Effector memory CD8-positive, alpha-beta T cell (primary cell): ENCODE results near the gene EMP2.
A peak's percentile ranks its signal among the peaks of the same experiment; 100 is the strongest.
"Not testable (repeated sequence)": the region's sequence is repeated elsewhere in the genome, so short reads cannot be mapped to it uniquely, and the experiment has no call there.

Experiments
- ATAC-seq: fragments of 150-1000 bp; cut with Tn5 transposase; replicated peaks from 2 replicates; pipeline ENCODE4 v1.10.0; 2021; ENCODE audit warnings: mild to moderate bottlenecking, moderate library complexity
- DNase-seq, 3 experiments: peaks; one replicate each; pipeline ENCODE4 v3.0.0; 2021
- H3K27ac Mint-ChIP-seq, 2 donors: one replicate each; pipeline ENCODE4 v1.8.0; 2022; ENCODE audit warnings: mild to moderate bottlenecking in 2 of 2, mixed read lengths in 2 of 2, moderate library complexity in 2 of 2
- H3K27me3 Mint-ChIP-seq, 2 donors: one replicate each; pipeline ENCODE4 v1.8.0; 2022; ENCODE audit warnings: mixed read lengths in 2 of 2
- H3K36me3 Mint-ChIP-seq: one replicate; pipeline ENCODE4 v1.8.0; 2022; ENCODE audit warnings: mild to moderate bottlenecking, moderate library complexity, mixed read lengths; ENCODE audit not compliant: insufficient read depth
- H3K4me1 Mint-ChIP-seq, 2 donors: one replicate each; pipeline ENCODE4 v1.8.0; 2022; ENCODE audit warnings: low read depth in 2 of 2, mixed read lengths in 2 of 2
- H3K4me3 Mint-ChIP-seq, 2 donors: one replicate each; pipeline ENCODE4 v1.8.0; 2022; ENCODE audit warnings: mild to moderate bottlenecking in 2 of 2, mixed read lengths in 2 of 2, moderate library complexity in 2 of 2
- H3K9me3 Mint-ChIP-seq, 2 donors: one replicate each; pipeline ENCODE4 v1.8.0; 2022; ENCODE audit warnings: mixed read lengths in 2 of 2

Gene EMP2

DNA sequence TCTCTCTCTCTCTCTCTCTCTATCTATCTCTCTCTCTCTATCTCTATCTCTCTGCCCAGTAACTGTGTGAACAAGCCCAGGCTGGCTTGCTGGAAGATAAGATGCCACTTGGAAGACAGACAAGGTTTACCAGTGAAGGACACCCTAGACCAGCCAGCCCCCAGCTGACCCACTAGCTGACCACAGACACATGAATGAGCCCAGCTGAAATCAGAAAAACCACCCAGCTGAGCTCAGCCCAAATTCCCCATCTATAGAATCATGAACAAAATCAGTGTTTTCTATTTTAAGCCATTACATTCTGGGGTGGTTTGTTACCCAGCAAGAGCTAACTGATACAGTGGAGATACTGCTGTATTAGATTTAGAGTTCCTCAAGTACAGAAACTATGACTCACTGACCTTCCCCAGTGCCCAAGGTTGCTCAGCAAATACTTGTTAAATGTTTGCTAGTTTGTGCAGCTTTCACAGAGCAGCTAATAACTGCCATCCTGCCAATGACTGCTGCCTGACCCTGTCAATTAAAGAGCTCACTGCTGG, 18.0 kb downstream of the EMP2 start:
- no peaks in the 10 kb centered on the region for H3K36me3 Mint-ChIP-seq
- ATAC-seq = no peak

DNA sequence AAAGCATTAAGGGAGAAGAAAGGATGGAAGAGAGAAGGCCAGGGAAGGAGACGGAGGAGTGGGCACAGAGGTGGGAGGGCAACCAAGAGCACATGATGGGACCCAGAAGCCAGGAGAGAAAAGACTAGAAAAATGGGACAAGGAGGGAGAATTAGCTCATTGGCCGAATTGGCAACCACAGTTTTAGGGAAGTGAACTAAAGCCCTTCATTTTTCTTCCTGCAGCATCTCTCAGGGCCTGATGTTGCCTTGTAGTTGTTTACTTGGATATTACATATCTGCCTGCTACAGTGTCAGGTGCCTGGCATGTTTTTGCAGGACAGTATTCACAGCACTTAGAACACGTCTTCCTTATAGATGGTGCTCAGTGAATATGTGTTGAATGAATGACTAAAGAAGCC, 19.0 kb downstream of the EMP2 start:
- ATAC-seq = no peak
- Mint-ChIP-seq H3K36me3 (no peaks in the 10 kb centered on the region), H3K27ac (no peak overlapping the region), H3K4me1 (no peaks in the 10 kb centered on the region), H3K4me3 (no peak overlapping the region), H3K9me3 (peaks cover 0 to 1% of the 10 kb centered on the region in 2 donors), H3K27me3 (peaks cover 11 to 51% of the 10 kb centered on the region in 2 donors)
- DNase-seq = no peak

More for the DNA sequence above, 18.0 kb downstream of the EMP2 start:
- Mint-ChIP-seq H3K4me1 (peaks cover 0 to 2% of the 10 kb centered on the region in 2 donors), H3K27ac (peak overlapping the region in 1 of 2 donors; percentile 29), H3K9me3 (peaks cover 0 to 1% of the 10 kb centered on the region in 2 donors), H3K4me3 (no peak overlapping the region), H3K27me3 (peaks cover 11 to 61% of the 10 kb centered on the region in 2 donors)
- DNase-seq = no peak

DNA sequence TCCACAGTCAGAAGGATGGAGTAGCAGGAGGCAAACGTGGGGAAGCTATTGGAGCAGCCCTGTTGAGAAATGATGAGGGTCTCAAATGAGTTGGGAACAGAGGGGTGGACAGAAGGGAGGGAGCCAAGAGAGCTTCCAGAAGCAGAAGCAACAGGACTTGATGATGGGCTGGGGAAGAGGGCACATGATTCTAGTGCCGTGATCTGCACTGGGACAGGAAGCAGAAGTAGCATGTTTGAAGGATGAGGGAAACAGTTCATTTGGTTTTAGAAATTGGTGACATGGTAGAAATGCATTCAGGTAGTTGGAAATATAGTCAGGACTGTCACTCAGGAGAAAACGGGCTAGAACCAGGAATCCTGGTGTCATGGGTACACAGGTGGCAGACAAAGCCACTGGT, 19.4 kb downstream of the EMP2 start:
- peaks cover 15 to 51% of the 10 kb centered on the region in 2 donors for H3K27me3 Mint-ChIP-seq
- no peak overlapping the region for H3K4me3 Mint-ChIP-seq
- no peaks in the 10 kb centered on the region for H3K36me3 Mint-ChIP-seq
- DNase-seq (no peak), ATAC-seq (no peak)
- H3K27ac Mint-ChIP-seq = no peak overlapping the region
- H3K4me1 Mint-ChIP-seq = no peaks in the 10 kb centered on the region
- H3K9me3 Mint-ChIP-seq = peaks cover 0 to 1% of the 10 kb centered on the region in 2 donors

DNA sequence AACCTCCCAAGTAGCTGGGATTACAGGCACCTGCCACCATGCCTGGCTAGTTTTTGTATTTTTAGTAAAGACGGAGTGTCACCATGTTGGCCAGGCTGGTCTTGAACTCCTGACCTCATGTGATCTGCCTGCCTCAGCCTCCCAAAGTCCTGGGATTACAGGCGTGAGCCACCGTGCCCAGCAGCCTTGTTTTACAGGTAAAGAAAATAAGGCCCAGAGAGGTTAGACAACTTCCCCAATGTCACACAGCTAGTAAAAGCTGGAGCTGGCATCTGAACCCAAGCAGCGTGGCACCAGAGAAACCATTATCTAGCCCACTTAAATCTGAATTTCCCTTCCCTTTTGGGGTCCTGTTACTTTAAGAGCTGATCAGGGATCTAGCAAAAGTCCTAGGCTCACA, 20.6 kb downstream of the EMP2 start:
- H3K36me3 Mint-ChIP-seq, H3K4me3 Mint-ChIP-seq, DNase-seq, H3K9me3 Mint-ChIP-seq, H3K27ac Mint-ChIP-seq, H3K4me1 Mint-ChIP-seq, ATAC-seq: not testable (repeated sequence)
- peaks cover 24 to 51% of the 10 kb centered on the region in 2 donors for H3K27me3 Mint-ChIP-seq

- DNase-seq = no peak
- ATAC-seq = no peak
- peaks cover 0 to 1% of the 10 kb centered on the region in 2 donors for H3K9me3 Mint-ChIP-seq
- H3K4me1 Mint-ChIP-seq = no peaks in the 10 kb centered on the region
- H3K27me3 Mint-ChIP-seq = peaks cover 28 to 49% of the 10 kb centered on the region in 2 donors
- H3K4me3 Mint-ChIP-seq = no peak overlapping the region
- no peak overlapping the region for H3K27ac Mint-ChIP-seq
- H3K36me3 Mint-ChIP-seq = no peaks in the 10 kb centered on the region
These were observed 21.4 kb downstream of the EMP2 start for GRCh38 chr16:10558746-10559641.

DNA sequence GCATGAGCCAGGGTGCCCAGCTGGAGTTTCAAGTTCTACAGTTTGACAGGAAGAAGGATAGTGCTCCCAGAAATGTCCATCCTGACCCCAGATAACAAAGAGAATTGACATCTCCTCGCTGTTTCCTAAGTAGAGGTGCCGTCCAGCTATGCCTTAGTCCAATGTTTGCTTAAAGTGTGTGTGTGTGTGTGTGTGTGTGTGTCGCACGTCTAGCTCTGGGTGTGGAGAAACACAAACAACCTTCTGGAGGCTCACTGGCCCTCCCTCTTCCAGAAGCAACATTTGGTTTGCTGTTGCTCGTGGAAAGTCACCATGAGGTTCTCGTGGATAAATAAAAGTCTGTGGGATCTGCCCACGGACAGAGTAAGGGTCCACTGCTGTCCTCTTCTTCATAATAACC, 22.1 kb downstream of the EMP2 start:
- H3K9me3 Mint-ChIP-seq = peaks cover 0 to 1% of the 10 kb centered on the region in 2 donors
- DNase-seq (no peak), ATAC-seq (no peak)
- no peak overlapping the region for H3K4me3 Mint-ChIP-seq
- H3K4me1 Mint-ChIP-seq = peaks cover 0 to under 1% of the 10 kb centered on the region in 2 donors
- H3K36me3 Mint-ChIP-seq = no peaks in the 10 kb centered on the region
- H3K27ac Mint-ChIP-seq = no peak overlapping the region
- peaks cover 33 to 49% of the 10 kb centered on the region in 2 donors for H3K27me3 Mint-ChIP-seq

GRCh38 chr16:10557750-10558149, 22.6 kb downstream of the EMP2 start:
- Mint-ChIP-seq H3K9me3 (peaks cover 0 to 1% of the 10 kb centered on the region in 2 donors), H3K36me3 (no peaks in the 10 kb centered on the region), H3K27ac (no peak overlapping the region), H3K27me3 (peaks cover 38 to 51% of the 10 kb centered on the region in 2 donors), H3K4me3 (no peak overlapping the region), H3K4me1 (peaks cover 0 to 4% of the 10 kb centered on the region in 2 donors)
- no peak for ATAC-seq
- DNase-seq = no peak

GRCh38 chr16:10556236-10556635, 24.2 kb downstream of the EMP2 start:
- H3K4me3 Mint-ChIP-seq = no peak overlapping the region
- no peak for ATAC-seq
- H3K27me3 Mint-ChIP-seq = peaks cover 47 to 58% of the 10 kb centered on the region in 2 donors
- no peak overlapping the region for H3K27ac Mint-ChIP-seq
- H3K9me3 Mint-ChIP-seq = no peaks in the 10 kb centered on the region
- peaks cover 0 to 4% of the 10 kb centered on the region in 2 donors for H3K4me1 Mint-ChIP-seq
- H3K36me3 Mint-ChIP-seq = no peaks in the 10 kb centered on the region
- DNase-seq = no peak

GRCh38 chr16:10554569-10554968, 25.8 kb downstream of the EMP2 start:
- DNase-seq (no peak), ATAC-seq (no peak)
- no peak overlapping the region for H3K4me3 Mint-ChIP-seq
- H3K27me3 Mint-ChIP-seq = peaks cover 40 to 50% of the 10 kb centered on the region in 2 donors
- H3K27ac Mint-ChIP-seq = no peak overlapping the region
- H3K36me3 Mint-ChIP-seq = no peaks in the 10 kb centered on the region
- H3K9me3 Mint-ChIP-seq = no peaks in the 10 kb centered on the region
- peaks cover 0 to 4% of the 10 kb centered on the region in 2 donors for H3K4me1 Mint-ChIP-seq

GRCh38 chr16:10552998-10553491, 27.4 kb downstream of the EMP2 start:
- peak; percentile 1 to 42 (median 15) for DNase-seq

DNA sequence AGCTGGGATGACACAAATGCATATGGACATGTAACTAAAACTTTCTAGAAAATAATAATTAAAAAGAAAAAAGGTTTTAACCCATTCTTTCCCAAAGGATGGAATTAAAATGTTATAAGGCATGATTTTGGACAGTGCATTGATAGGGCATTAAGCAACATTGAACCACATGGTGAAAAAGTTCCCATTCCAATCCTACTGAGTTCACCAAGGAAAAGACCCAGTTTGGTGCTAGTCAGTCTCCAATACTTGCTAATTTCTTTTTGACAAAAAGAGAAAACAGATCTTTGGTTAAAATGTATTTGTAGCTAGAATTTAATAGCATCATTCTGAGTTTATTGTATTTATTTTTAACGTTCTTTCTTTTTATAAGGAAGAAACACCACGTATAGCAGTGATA, 28.1 kb downstream of the EMP2 start:
- H3K9me3 Mint-ChIP-seq = peaks cover 0 to 3% of the 10 kb centered on the region in 2 donors
- no peaks in the 10 kb centered on the region for H3K36me3 Mint-ChIP-seq
- no peak for ATAC-seq
- no peak for DNase-seq
- no peak overlapping the region for H3K27ac Mint-ChIP-seq
- peaks cover 0 to 4% of the 10 kb centered on the region in 2 donors for H3K4me1 Mint-ChIP-seq
- H3K27me3 Mint-ChIP-seq = peaks cover 51 to 68% of the 10 kb centered on the region in 2 donors
- no peak overlapping the region for H3K4me3 Mint-ChIP-seq

More at GRCh38 chr16:10552998-10553491, 27.4 kb downstream of the EMP2 start:
- Mint-ChIP-seq H3K27me3 (peaks cover 47 to 60% of the 10 kb centered on the region in 2 donors), H3K4me1 (peaks cover 0 to 4% of the 10 kb centered on the region in 2 donors), H3K27ac (peak overlapping the region in 1 of 2 donors; percentile 86), H3K4me3 (peak overlapping the region; percentile 54 to 76), H3K9me3 (peaks cover 0 to 3% of the 10 kb centered on the region in 2 donors), H3K36me3 (no peaks in the 10 kb centered on the region)
- peak; percentile 71 for ATAC-seq

GRCh38 chr16:10551881-10552280, 28.5 kb downstream of the EMP2 start:
- ATAC-seq (no peak), DNase-seq (no peak)
- Mint-ChIP-seq H3K27me3 (peaks cover 53 to 71% of the 10 kb centered on the region in 2 donors), H3K4me3 (no peak overlapping the region), H3K36me3 (no peaks in the 10 kb centered on the region), H3K4me1 (peaks cover 0 to 4% of the 10 kb centered on the region in 2 donors), H3K9me3 (peaks cover 0 to 3% of the 10 kb centered on the region in 2 donors), H3K27ac (no peak overlapping the region)

DNA sequence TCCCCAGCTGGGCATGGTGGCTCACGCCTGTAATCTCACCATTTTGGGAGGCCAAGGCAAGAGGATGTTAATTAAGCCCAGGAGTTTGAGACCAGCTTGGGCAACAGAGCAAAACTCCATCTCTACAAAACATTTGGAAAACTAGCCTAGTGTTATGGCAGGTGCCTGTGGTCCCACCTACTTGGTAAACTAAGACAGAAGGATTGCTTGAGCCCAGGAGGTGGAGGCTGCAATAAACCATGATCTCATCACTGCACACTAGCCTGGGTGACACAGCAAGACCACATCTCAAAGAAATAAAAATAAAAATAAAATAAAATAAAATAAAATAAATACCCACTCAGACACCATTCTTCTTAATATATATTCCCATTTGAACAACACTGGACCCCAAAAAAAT, 32.0 kb downstream of the EMP2 start:
- H3K27ac Mint-ChIP-seq = no peak overlapping the region
- ATAC-seq (no peak), DNase-seq (no peak)
- H3K9me3 Mint-ChIP-seq = peaks cover 0 to 3% of the 10 kb centered on the region in 2 donors
- no peak overlapping the region for H3K4me3 Mint-ChIP-seq
- peaks cover 38 to 76% of the 10 kb centered on the region in 2 donors for H3K27me3 Mint-ChIP-seq
- H3K36me3 Mint-ChIP-seq = no peaks in the 10 kb centered on the region
- peaks cover 0 to 4% of the 10 kb centered on the region in 2 donors for H3K4me1 Mint-ChIP-seq
